HepG2 (cell line): ENCODE data around the gene CCNB2. TPM values are rescaled to one million over a fixed set of nuclear protein-coding genes. Genes with fewer than 3 reads are reported as not detected.

Source experiments
- ARNTL ChIP-seq: sonication (generic); formaldehyde crosslinking; IDR thresholded peaks from 2 replicates; pipeline ENCODE4 v1.4.0; 2020; ENCODE audit warnings: mild to moderate bottlenecking, missing genetic modification reagents
- ATF4 ChIP-seq, 2 experiments: fragments of 450-650 bp in 1 of 2; sonication (generic) in 1 of 2; formaldehyde crosslinking; IDR thresholded peaks; 2 replicates each; pipeline versions ENCODE4 v1.5.0 to v1.8.0; 2020 to 2022; ENCODE audit warnings: mild to moderate bottlenecking in 1 of 2, missing genetic modification reagents in 1 of 2
- FOXA3 ChIP-seq: IDR thresholded peaks from 2 replicates; pipeline ENCODE4 v1.6.1; 2016; ENCODE audit warnings: missing genetic modification reagents, missing compliant biosample characterization
- HDAC2 ChIP-seq: sonication (generic); formaldehyde crosslinking; IDR thresholded peaks from 2 replicates; pipeline ENCODE4 v1.4.0; 2020; ENCODE audit warnings: missing genetic modification reagents
- HHEX ChIP-seq: IDR thresholded peaks from 2 replicates; pipeline ENCODE4 v1.6.1; 2016; ENCODE audit warnings: control low read depth
- MEIS1 ChIP-seq: sonication (generic); formaldehyde crosslinking; IDR thresholded peaks from 2 replicates; pipeline ENCODE4 v1.9.0; 2021; ENCODE audit warnings: mild to moderate bottlenecking, missing genetic modification reagents, moderate library complexity, borderline replicate concordance
- MLLT10 ChIP-seq: sonication (generic); formaldehyde crosslinking; IDR thresholded peaks from 2 replicates; pipeline ENCODE4 v1.4.0; 2020; ENCODE audit warnings: missing genetic modification reagents
- PCBP2 ChIP-seq: fragments of 200-400 bp; formaldehyde crosslinking; optimal IDR thresholded peaks from 2 replicates; pipeline ENCODE3; 2018; ENCODE audit warnings: low read length, low read depth; ENCODE audit not compliant: poor library complexity, severe bottlenecking
- RELA ChIP-seq: sonication (generic); formaldehyde crosslinking; IDR thresholded peaks from 2 replicates; pipeline ENCODE4 v1.4.0; 2020; ENCODE audit warnings: missing genetic modification reagents
- RERE ChIP-seq: IDR thresholded peaks from 2 replicates; pipeline ENCODE4 v1.6.1; 2016; ENCODE audit warnings: low read depth, missing genetic modification reagents, missing compliant biosample characterization
- SAP130 ChIP-seq: IDR thresholded peaks from 2 replicates; pipeline ENCODE4 v1.6.1; 2016; ENCODE audit warnings: low read depth
- SIN3B ChIP-seq: fragments of 150-350 bp; IDR thresholded peaks from 2 replicates; pipeline ENCODE4 v1.6.1; 2014; ENCODE audit warnings: low read length
- SNAPC4 ChIP-seq: sonication (generic); formaldehyde crosslinking; IDR thresholded peaks from 2 replicates; pipeline ENCODE4 v1.4.0; 2020; ENCODE audit warnings: mild to moderate bottlenecking, missing genetic modification reagents
- SYNCRIP ChIP-seq: fragments of 200-400 bp; formaldehyde crosslinking; IDR thresholded peaks from 2 replicates; pipeline ENCODE4 v1.6.1; 2018; ENCODE audit warnings: mild to moderate bottlenecking, low read depth, low read length; ENCODE audit not compliant: insufficient read depth
- TRAFD1 ChIP-seq: sonication (generic); formaldehyde crosslinking; IDR thresholded peaks from 2 replicates; pipeline ENCODE4 v1.5.1; 2020; ENCODE audit warnings: missing genetic modification reagents, mild to moderate bottlenecking, borderline replicate concordance
- WIZ ChIP-seq: sonication (generic); formaldehyde crosslinking; IDR thresholded peaks from 2 replicates; pipeline ENCODE4 v1.5.1; 2020; ENCODE audit warnings: mild to moderate bottlenecking, missing genetic modification reagents
- ZNF333 ChIP-seq: sonication (generic); formaldehyde crosslinking; IDR thresholded peaks from 2 replicates; pipeline ENCODE4 v1.4.0; 2020; ENCODE audit warnings: mild to moderate bottlenecking, missing genetic modification reagents, borderline replicate concordance
- ZNF567 ChIP-seq: sonication (generic); formaldehyde crosslinking; IDR thresholded peaks from 2 replicates; pipeline ENCODE4 v1.8.1; 2023; ENCODE audit warnings: mild to moderate bottlenecking, missing genetic modification reagents, borderline replicate concordance
- ZNF619 ChIP-seq: sonication (generic); formaldehyde crosslinking; IDR thresholded peaks from 2 replicates; pipeline ENCODE4 v1.4.0; 2020; ENCODE audit warnings: mild to moderate bottlenecking, missing genetic modification reagents
- polyA plus RNA-seq, 8 experiments: library from polyadenylated mRNA; depleted of rRNA in 3 of 8; stranded (reverse) in 7 of 8; unstranded in 1 of 8; fragments of >200 nt; fragmentation: Illumina TruSeq in 4 of 8; extraction: Trizol in 4 of 8; gene quantifications; 2 replicates each; pipeline versions ENCODE4 v1.2.1 to v1.2.3, GENCODE V29; 2011 to 2016; ENCODE audit warnings: low read depth in 4 of 8, missing spikeins in 1 of 8, mixed read lengths in 1 of 8; ENCODE audit not compliant: insufficient read depth in 1 of 8
- total RNA-seq, 5 experiments: library from RNA; depleted of rRNA; stranded (reverse); fragments of >200 nt; fragmentation: Illumina TruSeq; extraction: Trizol; gene quantifications; 2 replicates each; pipeline ENCODE4 v1.2.3, GENCODE V29; 2016; ENCODE audit warnings: low read depth in 1 of 5

Gene CCNB2
- total and polyA plus RNA-seq, 2 of the 13 experiments (the other 11 are each of a cell fraction or from before 2014, with no cell fraction given), result 43.5 to 80.9 TPM

DNA sequence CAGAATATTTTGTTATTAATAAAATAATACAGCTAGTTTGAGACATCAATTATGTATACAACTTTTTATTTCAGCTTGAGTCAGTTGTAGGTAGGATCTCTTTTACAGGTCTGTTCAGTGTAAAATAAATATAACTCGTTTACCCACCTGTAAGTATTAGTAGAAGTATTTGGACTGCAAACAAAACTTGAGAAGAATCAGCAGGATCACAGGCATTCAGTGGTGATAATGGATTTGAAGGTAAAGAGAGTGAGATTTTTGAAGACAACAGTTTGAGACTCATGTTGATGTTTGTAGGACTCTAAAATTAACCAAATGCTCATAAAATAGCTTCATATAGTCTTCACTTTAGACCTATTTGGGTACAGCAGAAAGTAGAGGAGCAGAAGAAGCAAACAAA is 35.5 kb upstream of the CCNB2 start (continued):
- no peak for TF ChIP-seq SNAPC4
- TF ChIP-seq ATF4 (CRISPR knock-in tag; IDR thresholded peaks at IDR 0.05), result no peak
- TF ChIP-seq ZNF567 (CRISPR knock-in tag), result no peak
- no peak for TF ChIP-seq SIN3B
- TF ChIP-seq RERE (CRISPR knock-in tag), result 0 out of 2 replicates have a peak, but pooled peaks have one; percentile 23
- no peak for TF ChIP-seq SYNCRIP
- TF ChIP-seq ARNTL (CRISPR knock-in tag), result no peak
- no peak for TF ChIP-seq FOXA3
- TF ChIP-seq HHEX, result peak; percentile 91
- TF ChIP-seq ZNF333 (CRISPR knock-in tag), result no peak
- TF ChIP-seq MEIS1 (CRISPR knock-in tag), result no peak
- no peak for TF ChIP-seq PCBP2
- no peak for TF ChIP-seq TRAFD1 (CRISPR knock-in tag)
- no peak for TF ChIP-seq MLLT10 (CRISPR knock-in tag)
- no peak for TF ChIP-seq RELA (CRISPR knock-in tag)
- no peak for TF ChIP-seq WIZ (CRISPR knock-in tag)
- TF ChIP-seq ZNF619 (CRISPR knock-in tag), result no peak
- no peak for TF ChIP-seq HDAC2 (CRISPR knock-in tag)
- no peak for TF ChIP-seq SAP130 (CRISPR knock-in tag)
